Inflammatory macrophage treated with lipopolysaccharide for 1 hour (primary cell): ENCODE data around the gene TLR9.
A peak's percentile ranks its signal among the peaks of the same experiment; 100 is the strongest.

Experiments used
- DNase-seq, 2 donors: peaks; one replicate each; pipeline ENCODE4 v3.0.0-alpha.2; 2020 to 2022

Gene TLR9

DNA sequence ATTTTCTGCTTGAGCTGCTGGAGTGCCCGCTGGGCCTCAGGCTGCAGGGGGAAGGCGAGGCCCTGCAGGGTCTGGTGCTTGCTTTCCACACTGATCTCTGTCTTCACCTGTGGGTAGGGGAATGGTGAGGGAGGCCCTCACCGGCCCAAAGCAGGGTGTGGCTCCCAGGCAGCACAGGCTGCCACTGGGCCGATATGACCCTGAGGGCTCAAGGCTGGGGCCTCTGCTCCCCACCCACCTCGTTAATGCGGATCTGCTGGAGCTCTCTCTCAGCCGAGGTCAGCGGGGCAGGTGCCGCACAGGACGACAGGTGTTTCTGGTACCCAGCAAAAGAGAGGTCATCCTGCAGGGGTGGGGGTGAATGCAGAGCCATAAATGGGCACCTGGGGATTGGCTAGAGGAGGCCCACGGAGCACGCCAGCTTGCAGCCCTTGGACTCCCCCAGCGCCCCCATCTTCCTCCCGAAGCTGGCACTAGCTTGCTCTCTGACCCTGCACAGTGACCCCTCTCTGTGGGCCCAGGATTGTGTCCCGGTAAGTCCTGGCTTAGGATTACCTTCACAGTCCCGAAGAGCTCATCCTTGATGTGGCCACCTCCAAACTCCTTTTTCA, 5.5 kb upstream of the TLR9 start:
- no peak for DNase-seq

DNA sequence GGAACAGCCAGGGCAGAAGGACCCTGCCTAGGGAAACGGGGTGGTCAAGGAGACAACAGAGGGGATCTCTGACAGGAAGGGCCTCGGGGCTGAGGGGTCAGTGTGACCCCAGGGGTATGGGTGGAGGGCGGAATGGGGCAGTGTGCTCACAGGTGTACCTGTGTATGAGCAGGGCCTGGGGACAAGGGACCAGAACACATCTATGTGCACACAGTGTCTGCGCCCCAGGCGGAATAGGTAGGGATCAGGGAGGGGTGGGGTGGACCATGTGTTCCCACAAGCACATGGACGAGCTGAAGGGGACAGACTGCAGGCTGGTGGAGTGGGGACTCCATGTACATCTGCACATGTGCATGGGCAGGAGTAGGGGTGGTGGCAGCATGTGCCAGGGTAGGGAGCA, 5.0 kb upstream of the TLR9 start:
- no peak for DNase-seq

DNA sequence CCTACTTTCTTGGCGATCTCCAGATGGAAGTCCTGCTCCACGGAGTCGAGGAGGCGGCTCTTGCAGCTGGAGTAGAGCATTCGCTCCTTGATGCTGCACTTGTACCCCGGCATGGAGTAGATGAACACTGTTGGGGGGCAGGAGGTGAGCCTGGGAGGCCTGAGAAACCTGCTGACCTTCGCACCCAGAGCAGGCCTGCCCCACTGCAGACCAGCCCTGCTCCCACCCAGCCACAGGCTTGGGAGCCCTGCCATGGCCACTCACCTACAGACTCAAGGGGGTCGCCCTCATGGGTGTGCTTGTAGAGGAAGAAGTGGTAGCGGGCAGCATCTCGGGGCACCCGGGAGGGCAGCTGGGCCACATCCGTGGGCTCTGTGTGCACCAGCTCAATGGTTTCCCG, 4.2 kb upstream of the TLR9 start:
- no peak for DNase-seq

DNA sequence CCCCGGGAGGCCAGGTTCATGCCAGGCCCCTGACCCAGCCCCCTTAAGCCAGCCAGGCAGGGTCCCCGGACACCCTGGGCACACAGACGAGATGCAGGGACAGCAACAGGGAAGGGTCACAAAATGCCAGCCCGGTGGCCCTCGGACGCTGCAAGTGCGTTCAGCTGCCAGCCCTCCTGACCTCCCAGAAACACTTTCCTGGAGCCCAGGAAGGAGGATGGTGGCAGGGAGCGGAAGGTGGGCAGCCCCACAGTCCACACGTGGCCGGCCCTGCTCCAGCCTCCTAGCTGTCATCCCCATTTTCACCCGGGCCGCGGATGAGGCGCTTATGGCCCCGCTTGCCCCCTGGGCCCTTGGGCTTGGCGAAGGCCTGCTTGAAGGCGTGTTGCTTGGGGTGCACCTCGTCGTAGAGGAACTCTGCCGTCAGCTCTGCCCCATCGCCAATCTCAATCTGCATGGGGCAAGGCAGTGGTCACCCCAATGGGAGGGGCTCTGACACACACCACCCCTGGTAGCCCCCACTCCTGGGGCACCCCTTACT, 3.4 kb upstream of the TLR9 start:
- no peak for DNase-seq

GRCh38 chr3:52228266-52228665, 2.8 kb upstream of the TLR9 start:
- no peak for DNase-seq

DNA sequence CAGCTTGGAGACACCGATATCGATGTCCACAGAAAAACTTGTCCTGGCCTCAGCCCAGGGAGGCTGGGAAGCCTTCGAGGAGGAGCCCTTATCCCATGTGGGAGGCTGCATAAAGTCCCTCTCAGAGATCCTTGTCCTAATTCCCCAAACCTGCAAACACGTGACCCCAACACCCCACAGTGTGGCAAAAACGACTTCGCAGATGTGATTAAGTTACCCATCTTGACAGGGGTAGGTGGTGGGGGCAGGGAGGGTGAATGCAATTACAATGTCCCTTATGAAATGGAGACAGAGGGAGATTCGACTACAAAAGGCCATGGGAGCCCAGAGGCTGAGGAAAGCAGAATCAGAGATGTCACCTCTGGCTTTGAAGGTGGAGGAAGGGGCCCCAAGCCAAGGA, 2.3 kb upstream of the TLR9 start:
- no peak for DNase-seq

DNA sequence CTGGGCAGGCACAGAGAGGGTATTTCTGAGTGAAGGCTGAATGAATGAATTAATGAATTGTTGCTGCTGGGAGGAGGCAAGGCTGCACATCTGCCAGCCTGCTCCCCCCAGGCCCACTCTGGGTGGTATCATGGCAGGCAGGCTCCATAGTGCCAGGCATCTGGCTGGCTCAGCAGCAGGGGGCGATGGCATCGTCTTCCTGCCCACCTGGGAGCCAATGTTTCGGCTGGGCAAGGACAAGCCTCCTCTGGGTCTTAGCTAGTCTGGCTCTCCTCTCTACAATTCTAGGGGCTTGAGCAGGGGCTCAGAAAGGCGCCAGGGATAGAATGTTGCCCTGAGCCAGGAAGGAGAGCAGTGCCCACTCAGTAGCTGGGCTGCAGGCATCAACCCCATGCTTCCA, 1.7 kb upstream of the TLR9 start:
- no peak for DNase-seq

- no peak for DNase-seq
Measured at GRCh38 chr3:52226229-52226817, 878 bp upstream of the TLR9 start.

- no peak for DNase-seq
Measured at GRCh38 chr3:52223449-52224408, 1.7 kb downstream of the TLR9 start.

DNA sequence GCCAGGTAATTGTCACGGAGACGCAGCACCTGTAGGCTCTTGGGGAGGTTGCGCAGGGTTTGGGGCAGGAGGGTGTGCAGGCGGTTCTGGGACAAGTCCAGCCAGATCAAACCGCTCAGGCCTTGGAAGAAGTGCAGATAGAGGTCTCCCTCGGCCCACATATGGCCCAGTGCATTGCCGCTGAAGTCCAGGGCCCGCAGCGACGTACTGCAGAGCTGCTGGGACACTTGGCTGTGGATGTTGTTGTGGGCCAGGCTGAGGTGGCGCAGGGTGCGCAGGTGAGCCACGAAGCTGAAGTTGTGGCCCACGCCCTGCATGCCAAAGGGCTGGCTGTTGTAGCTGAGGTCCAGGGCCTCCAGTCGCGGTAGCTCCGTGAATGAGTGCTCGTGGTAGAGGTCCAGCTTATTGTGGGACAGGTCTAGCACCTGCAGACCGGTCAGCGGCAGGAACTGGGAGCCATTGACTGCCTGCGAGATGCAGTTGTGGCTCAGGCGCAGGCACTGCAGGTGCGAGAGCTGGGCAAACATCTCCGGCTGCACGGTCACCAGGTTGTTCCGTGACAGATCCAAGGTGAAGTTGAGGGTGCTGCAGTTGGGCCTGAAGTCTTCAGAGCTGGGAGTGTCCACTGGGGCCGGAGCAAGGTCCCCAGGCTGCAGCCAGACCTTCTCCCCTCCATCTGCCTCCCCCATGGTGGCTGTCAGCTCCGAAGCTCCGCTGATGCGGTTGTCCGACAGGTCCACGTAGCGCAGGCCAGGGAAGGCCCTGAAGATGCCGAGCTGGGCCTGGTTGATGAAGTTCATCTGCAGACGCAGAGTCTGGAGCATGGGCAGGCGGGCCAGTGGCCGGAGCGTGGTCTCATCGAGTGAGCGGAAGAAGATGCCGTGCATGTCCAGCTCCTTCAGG, 2.9 kb downstream of the TLR9 start:
- DNase-seq: no peak

- no peak for DNase-seq
Measured at GRCh38 chr3:52221563-52222318, 3.7 kb downstream of the TLR9 start.

GRCh38 chr3:52221141-52221562, 4.3 kb downstream of the TLR9 start:
- no peak for DNase-seq

- DNase-seq: peak; percentile 34 to 89
Measured at GRCh38 chr3:52220380-52221026, 4.9 kb downstream of the TLR9 start.

DNA sequence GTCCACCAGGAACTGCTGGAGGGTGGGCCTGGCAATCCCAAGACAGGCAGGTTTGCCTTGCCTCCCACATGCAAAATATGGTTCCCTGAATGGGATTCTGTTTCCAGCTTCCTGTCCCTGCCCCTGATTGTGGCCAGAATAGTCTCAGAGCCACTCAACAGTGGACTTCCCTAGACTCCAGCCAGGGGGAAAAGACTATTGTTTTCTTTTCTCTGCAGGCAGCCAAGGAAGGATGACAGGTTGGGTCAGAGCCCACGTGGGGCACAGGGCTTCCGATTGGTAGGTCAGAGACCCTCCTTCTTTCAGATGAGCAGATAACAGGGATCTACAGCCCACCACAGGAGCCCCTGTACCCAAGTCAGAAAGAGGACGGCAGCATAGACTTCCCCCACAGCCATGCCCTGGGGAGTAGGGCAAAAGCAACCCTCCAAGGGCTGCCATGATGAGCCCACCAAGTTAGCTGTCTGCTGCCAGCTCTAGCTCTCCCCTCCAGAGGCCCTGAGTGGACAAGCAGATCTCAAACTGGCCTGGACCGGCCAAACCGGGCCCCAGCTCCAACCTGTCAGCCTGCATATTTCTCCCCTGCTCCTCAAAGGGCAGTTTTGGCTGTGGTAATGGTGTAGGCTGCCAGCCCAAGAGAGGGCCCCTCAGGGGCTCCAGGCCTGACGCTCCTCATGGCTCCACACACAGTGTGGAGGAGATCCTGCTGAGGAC, 6.4 kb downstream of the TLR9 start:
- no peak for DNase-seq

DNA sequence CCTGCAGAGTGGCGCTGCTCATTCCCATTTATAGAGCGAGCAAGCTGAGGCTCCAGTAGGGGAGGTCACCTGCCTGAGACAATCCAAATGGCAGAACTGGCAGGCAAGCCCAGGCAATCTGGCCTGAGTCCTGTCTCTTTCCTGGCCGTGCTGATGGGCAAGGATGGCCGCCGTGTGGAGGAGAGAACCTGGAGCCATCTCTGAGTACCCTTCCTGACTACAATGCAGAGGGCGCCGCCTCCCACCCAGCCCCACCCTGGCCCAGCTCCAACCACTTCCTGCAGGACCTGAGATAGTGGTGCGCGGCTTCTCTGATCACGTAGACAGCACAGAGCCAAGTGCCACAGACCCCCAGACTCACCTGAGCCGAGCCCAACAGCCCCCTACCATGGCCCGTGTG, 7.0 kb downstream of the TLR9 start:
- no peak for DNase-seq

DNA sequence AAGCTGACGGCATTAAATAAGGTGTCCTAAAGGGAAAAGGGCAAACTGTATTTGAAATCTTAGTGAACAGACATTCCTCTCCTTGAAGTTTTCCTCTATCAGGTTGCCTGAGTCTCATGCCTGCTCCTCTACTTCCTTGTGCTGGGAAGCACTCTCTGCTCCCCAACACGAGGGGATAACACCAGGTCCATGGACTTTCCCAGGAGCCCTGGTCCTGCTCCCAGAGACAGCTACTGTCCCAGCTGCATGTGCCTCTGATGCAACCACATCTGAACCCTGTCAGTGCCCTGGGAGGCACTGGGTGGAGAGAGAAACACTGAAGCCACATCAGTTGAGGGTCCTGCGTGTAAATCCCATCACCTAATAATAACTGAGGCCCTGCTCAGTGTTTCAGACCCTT, 7.4 kb downstream of the TLR9 start:
- no peak for DNase-seq

GRCh38 chr3:52217409-52217805, 8.0 kb downstream of the TLR9 start:
- DNase-seq: no peak

GRCh38 chr3:52216585-52217408, 8.6 kb downstream of the TLR9 start:
- DNase-seq: no peak

DNA sequence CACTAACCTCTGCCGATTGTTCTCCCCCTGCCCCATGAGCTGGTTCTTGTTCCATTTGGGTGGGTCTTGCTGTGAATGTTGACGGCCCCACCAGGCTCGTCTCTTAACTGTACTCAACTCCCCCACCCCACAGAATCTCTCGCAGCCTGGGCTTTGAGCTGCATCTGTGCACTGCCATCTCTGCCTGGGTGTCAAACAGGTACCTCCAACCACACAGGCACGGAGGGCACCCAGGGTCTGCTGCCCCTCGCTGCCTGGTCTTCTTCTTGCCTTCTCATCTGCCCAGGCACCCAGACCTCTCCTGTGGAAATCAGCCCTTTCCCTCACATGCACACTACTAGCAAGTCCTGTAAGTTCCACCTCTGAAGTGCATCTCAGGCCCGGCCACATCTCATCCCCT, 10.1 kb downstream of the TLR9 start:
- no peak for DNase-seq

GRCh38 chr3:52213901-52214300, 11.5 kb downstream of the TLR9 start:
- no peak for DNase-seq
